CD4-positive, alpha-beta memory T cell (primary cell): ENCODE measurements around the gene TEPSIN. TPM values are rescaled to one million over a fixed set of nuclear protein-coding genes. Genes with fewer than 3 reads are reported as not detected.

Source experiments
- CTCF ChIA-PET: fragments of 350-600 bp; sonication (Branson Sonifier 250); formaldehyde crosslinking; loops from one replicate; lab custom pipeline; 2021; ENCODE audit warnings: inconsistent platforms; ENCODE audit not compliant: partially characterized antibody; lab: Charles Lee
- POLR2A ChIA-PET: fragments of 350-600 bp; sonication (Branson Sonifier 250); formaldehyde crosslinking; loops from one replicate; lab custom pipeline; 2021; ENCODE audit not compliant: partially characterized antibody; lab: Charles Lee
- DNase-seq, 5 donors: peaks; one replicate each; pipeline versions ENCODE4 v3.0.0 to v3.0.0-alpha.2; 2020 to 2022; ENCODE audit warnings: mixed read lengths in 1 of 5
- H3K27ac ChIP-seq: one replicate; pipeline ENCODE4 v1.7.0; 2013; ENCODE audit warnings: low read depth, low read length
- H3K27me3 ChIP-seq: 2 replicates; pipeline ENCODE4 v1.7.0; 2013; ENCODE audit warnings: mild to moderate bottlenecking, low read length, moderate library complexity; ENCODE audit not compliant: insufficient read depth
- H3K36me3 ChIP-seq: 2 replicates; pipeline ENCODE4 v1.7.0; 2013; ENCODE audit warnings: mild to moderate bottlenecking, low read length, moderate library complexity; ENCODE audit not compliant: insufficient read depth
- H3K4me1 ChIP-seq: 2 replicates; pipeline ENCODE4 v1.7.0; 2013; ENCODE audit warnings: mild to moderate bottlenecking, low read length, moderate library complexity; ENCODE audit not compliant: insufficient read depth
- H3K4me3 ChIP-seq, 2 donors: one replicate each; pipeline ENCODE4 v1.7.0; 2013; ENCODE audit warnings: low read length in 2 of 2, mild to moderate bottlenecking in 1 of 2
- H3K9me3 ChIP-seq, 2 donors: one replicate each; pipeline ENCODE4 v1.7.0; 2013; ENCODE audit warnings: low read length in 2 of 2, control low read depth in 1 of 2; ENCODE audit not compliant: control insufficient read depth in 1 of 2
- H3K27ac Mint-ChIP-seq, 7 donors: one replicate each; pipeline ENCODE4 v1.8.0; 2020 to 2021; ENCODE audit warnings: mixed read lengths in 7 of 7, mild to moderate bottlenecking in 6 of 7, inconsistent platforms in 3 of 7, moderate library complexity in 3 of 7
- H3K27me3 Mint-ChIP-seq, 2 donors: one replicate each; pipeline ENCODE4 v1.8.0; 2020 to 2021; ENCODE audit warnings: mixed read lengths in 2 of 2
- H3K36me3 Mint-ChIP-seq, 2 donors: one replicate each; pipeline ENCODE4 v1.8.0; 2020 to 2021; ENCODE audit warnings: mixed read lengths in 2 of 2, inconsistent platforms in 1 of 2, mild to moderate bottlenecking in 1 of 2
- H3K4me1 Mint-ChIP-seq, 4 donors: one replicate each; pipeline ENCODE4 v1.8.0; 2020 to 2021; ENCODE audit warnings: mixed read lengths in 4 of 4, mild to moderate bottlenecking in 1 of 4
- H3K4me3 Mint-ChIP-seq, 8 donors: one replicate each; pipeline ENCODE4 v1.8.0; 2020 to 2021; ENCODE audit warnings: mixed read lengths in 8 of 8, mild to moderate bottlenecking in 7 of 8, moderate library complexity in 6 of 8, inconsistent platforms in 3 of 8
- H3K9me3 Mint-ChIP-seq, 8 donors: one replicate each; pipeline ENCODE4 v1.8.0; 2020 to 2021; ENCODE audit warnings: mixed read lengths in 8 of 8, mild to moderate bottlenecking in 5 of 8, inconsistent platforms in 3 of 8, moderate library complexity in 1 of 8
- intact Hi-C: fragments of 100-400 bp; cut with micrococcal nuclease; formaldehyde crosslinking; loops from one replicate; pipeline ENCODE4 v1.15.1; 2023
- polyA plus RNA-seq, 2 donors: library from polyadenylated mRNA; unstranded; fragments of 300-500 nt; fragmentation: Illumina TruSeq; gene quantifications; one replicate each; pipeline ENCODE4 v1.2.3, GENCODE V29; 2021
- total RNA-seq, 2 experiments: library from RNA; stranded (reverse); gene quantifications; one replicate each; pipeline ENCODE4 v1.2.3, GENCODE V29; 2021

TEPSIN gene
- total and polyA plus RNA-seq, 4 experiments from 2014 or later: 2.0 to 126 (median 58.1) TPM

- no peak for DNase-seq
- H3K27me3 ChIP-seq: no peaks in the 10 kb centered on the region
- no peak overlapping the region for H3K27ac Mint-ChIP-seq
- H3K9me3 ChIP-seq: no peaks in the 10 kb centered on the region
- H3K27me3 Mint-ChIP-seq: peaks cover 0 to 3% of the 10 kb centered on the region in 2 donors
- no peak overlapping the region for H3K4me3 Mint-ChIP-seq
- H3K36me3 Mint-ChIP-seq: peaks cover 0 to 1% of the 10 kb centered on the region in 2 donors
- no peak overlapping the region for H3K4me3 ChIP-seq
- H3K36me3 ChIP-seq: no peaks in the 10 kb centered on the region
- ChIA-PET POLR2A (no interaction called here), CTCF (no interaction called here)
- no peak overlapping the region for H3K27ac ChIP-seq
- H3K4me1 ChIP-seq: no peaks in the 10 kb centered on the region
- intact Hi-C loops: no loop called here
- no peaks in the 10 kb centered on the region for H3K4me1 Mint-ChIP-seq
- no peaks in the 10 kb centered on the region for H3K9me3 Mint-ChIP-seq
Observed at GRCh38 chr17:81188491-81188840, 50.4 kb downstream of the TEPSIN start.

- H3K36me3 Mint-ChIP-seq: peaks cover 0 to 1% of the 10 kb centered on the region in 2 donors
- intact Hi-C loops: no loop called here
- ChIA-PET POLR2A (no interaction called here), CTCF (no interaction called here)
- no peaks in the 10 kb centered on the region for H3K4me1 Mint-ChIP-seq
- H3K27me3 Mint-ChIP-seq: peaks cover 1 to 3% of the 10 kb centered on the region in 2 donors
- H3K36me3 ChIP-seq: no peaks in the 10 kb centered on the region
- H3K27ac ChIP-seq: no peak overlapping the region
- no peaks in the 10 kb centered on the region for H3K9me3 ChIP-seq
- no peak overlapping the region for H3K4me3 ChIP-seq
- DNase-seq: no peak
- no peaks in the 10 kb centered on the region for H3K27me3 ChIP-seq
- no peak overlapping the region for H3K4me3 Mint-ChIP-seq
- no peaks in the 10 kb centered on the region for H3K9me3 Mint-ChIP-seq
- H3K27ac Mint-ChIP-seq: no peak overlapping the region
- H3K4me1 ChIP-seq: no peaks in the 10 kb centered on the region
Observed at GRCh38 chr17:81187586-81188490, 51.0 kb downstream of the TEPSIN start.

GRCh38 chr17:81187120-81187519 lies 51.7 kb downstream of the TEPSIN start:
- Mint-ChIP-seq H3K36me3 (peaks cover 0 to 1% of the 10 kb centered on the region in 2 donors), H3K4me3 (no peak overlapping the region), H3K4me1 (no peaks in the 10 kb centered on the region), H3K9me3 (no peaks in the 10 kb centered on the region), H3K27me3 (peaks cover 1 to 3% of the 10 kb centered on the region in 2 donors), H3K27ac (no peak overlapping the region)
- no peaks in the 10 kb centered on the region for H3K27me3 ChIP-seq
- H3K36me3 ChIP-seq: no peaks in the 10 kb centered on the region
- ChIA-PET POLR2A (no interaction called here), CTCF (no interaction called here)
- no peak for DNase-seq
- intact Hi-C loops: no loop called here
- H3K4me1 ChIP-seq: no peaks in the 10 kb centered on the region
- no peak overlapping the region for H3K4me3 ChIP-seq
- H3K27ac ChIP-seq: no peak overlapping the region
- H3K9me3 ChIP-seq: no peaks in the 10 kb centered on the region

DNA sequence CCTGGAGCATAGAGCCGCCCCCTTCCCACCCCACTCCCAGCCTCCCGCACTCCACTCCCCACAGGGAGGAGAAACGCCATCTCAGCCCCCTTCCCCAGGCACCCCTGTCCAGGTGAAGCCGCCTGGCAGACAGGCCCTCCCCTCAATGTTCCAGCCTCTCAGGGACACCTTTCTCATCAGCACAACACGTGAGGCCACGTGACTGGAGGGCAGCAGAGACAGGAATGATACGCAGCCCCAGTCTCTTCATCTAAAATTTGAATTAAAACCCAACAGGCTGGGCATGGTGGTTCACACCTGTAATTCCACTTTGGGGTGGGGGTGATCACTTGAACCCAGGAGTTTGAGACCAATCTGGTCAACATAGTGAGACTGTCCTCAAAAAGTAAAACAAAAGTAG lies 52.7 kb downstream of the TEPSIN start:
- Mint-ChIP-seq H3K4me3 (no peak overlapping the region), H3K36me3 (peaks cover 0 to 1% of the 10 kb centered on the region in 2 donors), H3K27ac (no peak overlapping the region), H3K4me1 (no peaks in the 10 kb centered on the region), H3K9me3 (no peaks in the 10 kb centered on the region), H3K27me3 (peaks cover 1 to 3% of the 10 kb centered on the region in 2 donors)
- Histone ChIP-seq H3K27ac (no peak overlapping the region), H3K36me3 (no peaks in the 10 kb centered on the region), H3K4me1 (no peaks in the 10 kb centered on the region), H3K27me3 (no peaks in the 10 kb centered on the region), H3K9me3 (no peaks in the 10 kb centered on the region), H3K4me3 (no peak overlapping the region)
- CTCF ChIA-PET: no interaction called here
- POLR2A ChIA-PET: no interaction called here
- DNase-seq: no peak
- intact Hi-C loops: no loop called here

DNA sequence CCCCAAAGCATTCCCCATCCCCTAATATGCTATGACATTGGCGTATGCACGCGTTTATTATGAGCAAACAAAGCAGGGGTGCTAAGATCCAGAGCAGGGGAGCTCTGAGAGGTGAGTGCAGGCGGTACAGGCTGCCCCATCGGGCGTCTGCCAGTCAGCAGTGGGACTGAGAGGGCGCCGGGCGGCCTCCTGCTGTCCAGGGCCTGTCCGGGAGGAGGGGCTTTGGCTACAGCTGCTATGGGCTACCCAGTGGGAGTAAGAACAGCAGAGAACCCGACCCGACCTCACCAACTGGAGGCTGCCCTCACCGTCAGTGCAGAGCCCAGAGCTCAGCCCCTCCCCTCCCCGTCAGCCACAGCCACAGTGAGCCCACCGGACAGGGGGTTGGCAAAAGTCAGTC lies 54.3 kb downstream of the TEPSIN start:
- H3K27ac Mint-ChIP-seq: no peak overlapping the region
- POLR2A ChIA-PET: no interaction called here
- H3K4me1 ChIP-seq: no peaks in the 10 kb centered on the region
- H3K36me3 ChIP-seq: no peaks in the 10 kb centered on the region
- H3K27me3 Mint-ChIP-seq: peaks cover 1 to 3% of the 10 kb centered on the region in 2 donors
- CTCF ChIA-PET: no interaction called here
- no peak overlapping the region for H3K4me3 ChIP-seq
- H3K27me3 ChIP-seq: no peaks in the 10 kb centered on the region
- no peaks in the 10 kb centered on the region for H3K4me1 Mint-ChIP-seq
- no peak for DNase-seq
- H3K36me3 Mint-ChIP-seq: peaks cover 0 to 1% of the 10 kb centered on the region in 2 donors
- intact Hi-C loops: no loop called here
- H3K27ac ChIP-seq: no peak overlapping the region
- H3K9me3 ChIP-seq: no peaks in the 10 kb centered on the region
- H3K9me3 Mint-ChIP-seq: no peaks in the 10 kb centered on the region
- H3K4me3 Mint-ChIP-seq: no peak overlapping the region

GRCh38 chr17:81183807-81184206 lies 55.0 kb downstream of the TEPSIN start:
- Mint-ChIP-seq H3K4me3 (no peak overlapping the region), H3K36me3 (no peaks in the 10 kb centered on the region), H3K4me1 (no peaks in the 10 kb centered on the region), H3K27ac (no peak overlapping the region), H3K9me3 (no peaks in the 10 kb centered on the region), H3K27me3 (peaks cover 1 to 3% of the 10 kb centered on the region in 2 donors)
- ChIA-PET POLR2A (no interaction called here), CTCF (no interaction called here)
- Histone ChIP-seq H3K9me3 (no peaks in the 10 kb centered on the region), H3K36me3 (no peaks in the 10 kb centered on the region), H3K27me3 (no peaks in the 10 kb centered on the region), H3K4me1 (no peaks in the 10 kb centered on the region), H3K27ac (no peak overlapping the region), H3K4me3 (no peak overlapping the region)
- intact Hi-C loops: no loop called here
- no peak for DNase-seq

DNA sequence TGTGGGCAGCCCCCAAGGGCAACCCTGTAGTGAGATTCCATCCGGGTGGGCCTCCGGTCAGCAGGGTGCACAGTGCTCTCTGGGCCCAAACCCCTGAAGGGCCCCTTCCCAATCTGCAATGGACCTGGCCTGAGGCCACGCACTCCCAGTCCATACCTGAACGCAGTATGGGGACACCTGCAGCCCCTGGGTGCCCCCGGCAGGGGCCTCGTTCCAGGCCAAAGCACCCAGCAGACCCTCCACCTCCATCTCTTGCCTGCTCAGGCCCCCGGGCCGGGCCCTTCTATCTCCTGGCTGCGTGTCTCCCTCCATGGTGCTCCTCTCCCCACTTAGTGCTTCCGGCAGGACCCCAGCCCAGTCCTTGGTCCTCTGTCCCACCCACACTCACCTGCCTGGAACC lies 55.5 kb downstream of the TEPSIN start:
- ChIA-PET CTCF (no interaction called here), POLR2A (no interaction called here)
- H3K4me1 ChIP-seq: no peaks in the 10 kb centered on the region
- Mint-ChIP-seq H3K4me1 (no peaks in the 10 kb centered on the region), H3K27ac (no peak overlapping the region), H3K27me3 (peaks cover 1 to 3% of the 10 kb centered on the region in 2 donors), H3K36me3 (no peaks in the 10 kb centered on the region), H3K9me3 (no peaks in the 10 kb centered on the region), H3K4me3 (no peak overlapping the region)
- intact Hi-C loops: no loop called here
- no peak overlapping the region for H3K4me3 ChIP-seq
- no peaks in the 10 kb centered on the region for H3K36me3 ChIP-seq
- no peak overlapping the region for H3K27ac ChIP-seq
- no peaks in the 10 kb centered on the region for H3K27me3 ChIP-seq
- no peak for DNase-seq
- no peaks in the 10 kb centered on the region for H3K9me3 ChIP-seq
